Mucosa of gallbladder (tissue), 1 donor: ENCODE results near the gene NPFFR1. TPM values are rescaled to one million over a fixed set of nuclear protein-coding genes. Genes with fewer than 3 reads are reported as not detected.
A peak's percentile ranks its signal among the peaks of the same experiment; 100 is the strongest.
"Not testable (repeated sequence)": the region's sequence is repeated elsewhere in the genome, so short reads cannot be mapped to it uniquely, and the experiment has no call there.

Experiments used
- DNase-seq: peaks from one replicate; pipeline ENCODE4 v3.0.0-alpha.2; 2020; ENCODE audit warnings: low spot score
- total RNA-seq: library from RNA; stranded (reverse); gene quantifications from one replicate; pipeline ENCODE4 v1.2.1, GENCODE V29; 2021
- donor health status: DM: no; HTN: no; CAD: no.

NPFFR1 gene
- total RNA-seq, 1 donor from 2014 or later = 0.03 TPM

DNA sequence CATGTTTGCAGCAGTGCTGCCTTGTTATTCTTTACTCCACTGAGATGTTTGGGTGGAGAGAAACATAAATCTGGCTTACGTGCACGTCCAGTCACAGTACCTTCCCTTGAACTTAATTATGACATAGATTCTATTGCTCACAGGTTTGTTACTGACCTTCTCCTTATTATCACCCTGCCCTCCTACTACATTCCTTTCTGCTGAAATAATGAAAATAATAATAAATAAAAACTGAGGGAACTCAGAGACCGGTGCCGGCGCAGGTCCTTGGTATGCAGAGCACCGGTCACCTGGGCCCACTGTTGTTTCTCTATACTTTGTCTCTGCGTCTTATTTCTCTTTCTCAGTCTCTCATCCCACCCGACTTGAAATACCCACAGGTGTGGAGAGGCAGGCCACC, 26.0 kb downstream of the NPFFR1 start:
- not testable (repeated sequence) for DNase-seq

DNA sequence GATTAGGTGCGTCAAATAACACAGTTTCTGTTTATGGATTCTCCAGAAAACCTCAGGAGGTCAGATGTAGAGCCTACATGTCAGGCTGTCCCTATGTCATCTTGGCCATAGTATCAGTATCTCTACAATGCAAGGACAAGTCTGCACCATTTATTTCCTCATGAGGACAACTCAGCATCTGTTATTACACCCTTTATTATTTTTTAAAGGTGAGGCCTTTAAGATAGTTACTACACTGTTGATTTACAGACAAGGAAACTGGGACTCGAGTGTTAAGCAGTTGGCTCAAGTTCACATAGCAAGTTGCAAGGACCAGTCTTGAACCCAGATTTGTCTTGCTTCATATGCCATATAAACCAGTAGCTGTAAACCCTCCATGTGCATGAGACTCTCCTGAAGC, 27.3 kb downstream of the NPFFR1 start:
- DNase-seq = no peak

DNA sequence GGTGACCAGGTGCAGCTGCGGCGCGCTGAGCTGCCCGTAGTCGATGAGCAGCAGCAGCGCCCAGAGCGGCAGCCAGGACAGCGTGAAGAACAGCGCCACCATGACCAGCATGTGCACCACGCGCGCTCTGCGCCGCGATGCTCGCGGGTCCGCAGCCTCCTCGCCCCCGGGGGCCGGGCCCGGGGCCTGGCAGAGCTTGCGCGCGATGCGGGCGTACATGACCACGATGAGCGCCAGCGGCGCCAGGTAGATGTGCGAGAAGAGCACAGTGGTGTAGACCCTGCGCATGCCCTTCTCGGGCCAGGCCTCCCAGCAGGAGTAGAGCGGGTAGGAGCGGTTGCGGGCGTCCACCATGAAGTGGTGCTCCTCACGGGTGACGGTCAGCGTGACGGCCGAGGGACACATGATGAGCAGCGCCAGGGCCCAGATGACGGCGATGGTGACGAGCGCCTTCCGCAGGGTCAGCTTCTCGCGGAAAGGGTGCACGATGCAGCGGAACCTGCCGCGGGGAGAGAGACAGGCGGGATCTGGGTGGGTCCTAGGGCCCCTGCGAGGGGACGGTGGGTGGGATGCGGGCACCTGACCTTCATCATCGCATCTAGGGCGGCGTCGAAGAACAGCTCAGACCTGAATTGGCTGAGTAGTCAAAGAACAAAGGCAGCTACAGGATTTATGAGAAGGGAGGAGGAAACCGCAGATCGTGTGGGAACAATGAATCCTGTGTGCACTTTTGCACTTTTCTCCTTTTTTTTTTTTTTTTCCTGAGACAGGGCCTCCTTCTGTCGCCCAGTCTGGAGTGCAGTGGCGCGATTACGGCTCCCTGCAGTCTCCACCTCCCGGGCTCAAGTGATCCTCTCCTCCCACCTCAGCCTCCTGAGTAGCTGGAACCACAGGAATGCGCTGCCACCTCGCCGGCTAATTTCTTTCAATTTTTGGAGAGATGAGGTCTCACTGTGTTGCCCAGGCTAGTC, 28.2 kb downstream of the NPFFR1 start:
- no peak for DNase-seq

DNA sequence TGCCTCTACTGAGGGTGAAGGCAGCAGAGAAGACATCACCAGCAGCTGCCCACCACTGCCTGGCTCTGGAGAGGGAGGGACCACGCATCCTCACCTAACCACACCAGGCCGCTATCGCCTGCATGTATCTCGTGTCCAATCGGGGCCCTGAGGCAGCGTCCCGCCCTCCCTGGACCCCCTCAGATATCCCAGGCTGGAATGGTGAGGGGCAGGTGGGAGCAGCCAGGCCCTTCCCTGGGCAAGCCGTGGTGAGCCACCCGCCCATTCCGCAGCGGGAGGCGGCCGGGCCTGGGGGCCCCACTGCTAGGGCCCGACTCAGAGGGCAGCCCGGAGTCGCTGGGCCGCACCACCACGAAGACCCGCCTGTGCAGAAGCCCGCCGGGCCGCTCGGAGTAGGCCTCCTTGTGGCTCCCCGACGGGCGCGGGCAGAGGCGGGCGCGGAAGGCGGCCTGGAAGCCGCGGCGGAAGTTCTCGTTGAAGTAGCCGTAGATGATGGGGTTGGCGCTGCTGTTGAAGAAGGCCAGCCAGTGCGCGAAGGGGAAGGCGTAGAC, 29.0 kb downstream of the NPFFR1 start:
- DNase-seq = no peak

DNA sequence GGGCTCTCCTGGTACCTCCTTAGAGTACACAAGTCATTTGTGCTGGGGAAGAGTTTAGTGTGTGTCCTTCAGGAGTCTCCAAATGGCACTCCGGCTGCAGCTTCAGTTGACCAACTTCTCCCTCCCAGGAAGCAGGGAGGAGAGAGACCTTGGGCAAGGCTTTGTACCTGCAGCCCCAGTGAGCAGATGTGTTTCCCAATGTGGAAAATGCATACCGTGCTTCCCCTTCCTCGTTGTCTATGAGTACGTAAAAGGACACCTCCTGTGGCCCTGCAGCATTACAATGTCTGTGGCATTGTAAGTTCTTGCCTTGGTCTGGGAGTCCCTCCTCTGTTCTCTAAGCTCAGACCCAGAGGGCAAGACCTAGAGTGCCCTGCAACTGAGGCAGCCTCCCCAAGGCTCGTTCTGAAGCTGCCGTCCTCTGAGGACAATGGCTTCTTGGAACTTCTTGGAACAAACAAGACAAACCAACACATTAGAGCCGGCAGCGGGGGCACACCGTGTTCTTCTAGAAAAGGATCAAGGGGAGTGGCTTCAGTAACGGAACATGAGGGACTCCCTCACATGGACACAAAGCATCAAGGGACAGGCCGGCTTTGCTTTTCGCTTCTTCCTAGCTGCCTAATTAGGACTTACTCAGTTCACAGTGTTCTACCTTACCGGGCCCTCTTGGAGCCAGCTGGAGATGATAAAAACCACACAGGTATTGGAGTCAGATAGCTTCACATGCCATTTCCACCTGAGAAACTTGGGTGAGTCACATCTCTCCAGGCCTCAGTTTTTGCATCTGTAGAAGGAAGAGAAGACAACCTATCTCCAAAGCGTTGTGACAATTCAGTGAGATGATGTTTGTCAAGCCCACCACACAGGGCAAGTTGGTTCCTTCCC, 29.7 kb downstream of the NPFFR1 start:
- DNase-seq = no peak

DNA sequence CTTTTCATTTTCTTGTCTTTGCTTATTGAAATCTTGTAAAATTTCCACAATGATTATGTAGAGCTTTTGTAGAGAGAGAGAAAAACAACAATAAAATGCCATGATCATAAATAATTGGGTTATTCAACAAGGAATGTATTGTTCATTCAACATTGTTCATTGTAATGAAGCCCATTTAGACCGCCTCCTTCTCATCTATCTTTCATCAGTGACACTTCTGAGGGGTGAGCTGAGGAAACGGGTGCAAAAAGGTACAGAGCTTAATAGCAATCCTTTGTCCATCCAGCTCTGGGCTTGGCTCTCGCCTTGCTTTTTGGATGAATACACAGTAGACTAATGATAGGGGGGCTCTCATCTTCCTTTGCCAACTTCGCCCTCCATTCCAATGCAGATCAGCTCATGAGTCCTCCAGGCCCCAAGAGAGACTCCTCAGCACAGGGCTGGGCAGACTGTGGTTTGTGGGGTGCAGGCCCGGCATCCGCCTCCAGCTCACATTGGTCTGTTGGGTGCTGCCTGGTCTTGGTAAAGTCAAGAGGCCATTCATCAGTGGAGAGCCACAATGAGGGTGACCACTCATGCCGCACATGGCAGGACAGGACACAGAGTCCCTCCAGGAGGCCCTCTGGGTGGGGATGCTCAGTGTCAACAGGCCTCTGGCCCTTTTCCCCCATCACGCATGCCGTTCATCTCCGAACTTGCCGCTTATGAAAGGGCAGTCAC, 32.7 kb downstream of the NPFFR1 start:
- no peak for DNase-seq

DNA sequence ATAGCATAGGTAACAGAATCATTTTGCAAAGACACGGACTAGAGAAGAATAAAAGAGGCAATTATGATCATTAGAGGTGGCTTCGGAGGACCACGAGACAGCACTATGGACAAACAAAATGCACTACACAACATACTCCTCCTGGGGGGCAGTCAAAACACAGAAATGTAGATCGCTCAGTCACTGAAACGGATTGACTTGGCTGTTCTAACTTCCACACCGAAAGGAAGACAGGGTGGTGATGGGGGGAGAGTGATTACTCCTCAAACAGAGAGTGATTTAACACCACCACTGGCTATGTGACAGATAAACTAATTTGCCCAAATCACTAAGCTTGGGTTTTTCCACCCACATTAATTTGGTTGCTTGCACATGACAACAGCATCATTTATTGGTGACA, 36.4 kb downstream of the NPFFR1 start:
- DNase-seq = no peak

DNA sequence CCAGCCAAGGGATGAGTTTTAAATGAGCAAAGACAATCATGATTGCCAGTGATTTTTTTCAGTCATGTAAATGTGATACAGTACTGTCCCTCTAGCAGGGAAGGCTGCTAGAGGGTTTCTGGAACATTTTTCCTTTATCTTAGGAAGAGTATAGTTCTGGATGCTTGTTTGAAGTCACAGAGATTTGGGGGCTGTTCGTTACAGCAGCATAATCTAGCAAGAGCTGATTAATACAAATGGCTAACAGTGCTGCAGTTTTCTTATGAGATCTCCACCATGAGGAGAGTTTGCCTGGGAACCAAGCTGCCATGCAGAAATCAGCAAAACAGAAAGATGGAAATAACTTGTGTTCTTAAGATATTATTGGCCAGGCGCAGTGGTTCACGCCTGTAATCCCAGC, 42.7 kb downstream of the NPFFR1 start:
- DNase-seq = no peak

DNA sequence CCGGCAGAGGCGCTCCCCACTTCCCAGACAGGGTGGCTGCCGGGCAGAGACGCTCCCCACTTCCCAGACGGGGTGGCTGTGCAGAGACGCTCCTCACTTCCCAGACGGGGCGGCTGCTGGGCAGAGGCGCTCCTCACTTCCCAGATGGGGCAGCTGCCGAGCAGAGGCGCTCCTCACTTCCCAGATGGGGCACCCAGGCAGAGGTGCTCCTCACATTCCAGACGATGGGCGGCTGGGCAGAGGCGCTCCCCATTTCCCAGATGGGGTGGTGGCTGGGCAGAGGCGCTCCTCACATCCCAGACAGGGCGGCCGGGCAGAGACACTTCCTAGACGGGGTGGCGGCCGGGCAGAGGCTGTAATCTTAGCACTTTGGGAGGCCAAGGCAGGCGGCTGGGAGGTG, 43.8 kb downstream of the NPFFR1 start:
- not testable (repeated sequence) for DNase-seq

DNA sequence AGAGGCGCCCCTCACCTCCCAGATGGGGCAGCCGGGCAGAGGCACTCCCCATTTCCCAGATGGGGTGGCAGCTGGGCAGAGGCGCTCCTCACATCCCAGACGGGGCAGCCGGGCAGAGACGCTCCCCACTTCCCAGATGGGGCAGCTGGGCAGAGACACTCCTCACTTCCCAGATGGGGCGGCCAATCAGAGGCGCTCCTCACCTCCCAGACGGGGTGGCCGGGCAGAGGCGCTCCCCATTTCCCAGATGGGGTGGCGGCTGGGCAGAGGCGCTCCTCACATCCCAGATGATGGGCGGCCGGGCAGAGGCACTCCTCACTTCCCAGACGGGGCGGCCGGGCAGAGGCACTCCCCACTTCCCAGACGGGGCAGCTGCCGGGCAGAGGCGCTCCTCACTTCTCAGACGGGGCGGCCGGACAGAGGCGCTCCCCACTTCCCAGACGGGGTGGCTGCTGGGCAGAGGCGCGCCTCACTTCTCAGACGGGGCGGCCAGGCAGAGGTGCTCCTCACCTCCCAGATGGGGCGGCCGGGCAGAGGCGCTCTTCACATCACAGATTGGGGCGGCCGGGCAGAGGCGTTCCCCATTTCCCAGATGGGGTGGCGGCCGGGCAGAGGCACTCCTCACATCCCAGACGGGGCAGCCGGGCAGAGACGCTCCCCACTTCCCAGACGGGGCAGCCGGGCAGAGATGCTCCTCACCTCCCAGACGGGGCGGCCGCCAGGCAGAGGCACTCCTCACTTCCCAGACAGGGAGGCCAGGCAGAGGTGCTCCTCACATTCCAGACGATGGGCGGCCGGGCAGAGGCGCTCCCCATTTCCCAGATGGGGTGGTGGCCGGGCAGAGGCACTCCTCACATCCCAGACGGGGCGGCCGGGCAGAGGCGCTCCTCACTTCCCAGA, 44.5 kb downstream of the NPFFR1 start:
- DNase-seq = not testable (repeated sequence)

DNA sequence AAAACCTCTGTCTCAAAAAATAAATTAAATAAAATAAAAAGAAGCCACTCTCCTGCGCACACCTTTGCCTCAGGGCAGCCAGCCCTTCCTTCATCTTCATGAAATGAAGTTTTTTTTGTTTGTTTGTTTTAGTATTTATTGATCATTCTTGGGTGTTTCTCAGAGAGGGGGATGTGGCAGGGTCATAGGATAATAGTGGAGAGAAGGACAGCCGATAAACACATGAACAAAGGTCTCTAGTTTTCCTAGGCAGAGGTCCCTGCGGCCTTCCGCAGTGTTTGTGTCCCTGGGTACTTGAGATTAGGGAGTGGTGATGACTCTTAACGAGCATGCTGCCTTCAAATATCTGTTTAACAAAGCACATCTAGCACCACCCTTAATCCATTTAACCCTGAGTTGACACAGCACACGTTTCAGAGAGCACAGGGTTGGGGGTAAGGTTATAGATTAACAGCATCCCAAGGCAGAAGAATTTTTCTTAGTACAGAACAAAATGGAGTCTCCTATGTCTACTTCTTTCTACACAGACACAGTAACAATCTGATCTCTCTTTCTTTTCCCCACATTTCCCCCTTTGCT, 45.8 kb downstream of the NPFFR1 start:
- DNase-seq = not testable (repeated sequence)

DNA sequence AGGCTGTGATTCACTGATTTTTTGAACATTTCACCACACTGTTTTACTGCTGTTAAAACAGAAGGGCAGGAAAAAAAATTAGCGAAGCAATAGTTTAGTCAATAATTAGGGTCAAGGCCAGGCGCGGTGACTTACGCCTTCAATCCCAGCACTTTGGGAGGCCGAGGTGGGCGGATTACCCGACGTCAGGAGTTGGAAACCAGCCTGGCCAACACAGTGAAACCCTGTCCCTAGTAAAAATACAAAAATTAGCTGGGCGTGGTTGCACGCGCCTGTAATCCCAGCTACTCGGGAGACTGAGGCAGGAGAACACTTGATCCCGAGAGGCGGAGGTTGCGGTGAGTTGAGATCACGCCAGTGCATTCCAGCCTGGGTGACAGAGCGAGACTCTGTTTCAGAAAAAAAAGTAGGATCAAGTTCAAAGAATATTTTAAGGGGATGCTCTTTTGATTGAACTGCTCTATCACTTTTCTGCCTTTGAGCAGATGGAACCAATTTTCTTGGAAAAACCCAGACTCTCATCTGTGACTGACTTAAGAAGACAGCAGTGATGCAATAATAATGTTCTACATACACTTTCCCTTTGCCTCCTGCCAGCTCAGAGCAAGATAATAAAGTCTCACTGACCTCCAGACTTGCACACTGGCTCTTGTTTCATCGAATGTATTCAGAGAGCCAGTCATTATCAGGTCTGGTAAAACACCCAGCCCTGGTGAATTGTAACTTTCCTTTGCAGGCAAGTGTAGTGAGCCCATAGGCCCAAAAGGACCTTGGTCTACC, 48.9 kb downstream of the NPFFR1 start:
- no peak for DNase-seq

DNA sequence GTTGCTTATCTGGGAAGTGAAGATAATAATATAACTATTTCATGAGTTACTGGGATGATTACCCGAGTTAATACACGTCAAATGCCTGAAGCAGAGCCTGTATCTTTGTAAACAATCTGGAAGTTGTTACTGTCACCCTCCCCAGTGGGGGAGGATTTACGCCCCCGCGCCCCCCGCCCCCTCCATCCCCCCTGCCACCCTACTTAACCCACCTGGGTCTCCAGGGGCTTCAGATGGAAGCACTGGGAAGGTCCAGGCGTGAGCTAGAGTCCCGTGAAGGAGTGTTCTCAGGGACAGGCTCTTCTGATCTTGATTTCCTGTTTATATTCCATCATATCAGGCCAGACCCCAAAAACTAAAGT, 49.9 kb downstream of the NPFFR1 start:
- no peak for DNase-seq

DNA sequence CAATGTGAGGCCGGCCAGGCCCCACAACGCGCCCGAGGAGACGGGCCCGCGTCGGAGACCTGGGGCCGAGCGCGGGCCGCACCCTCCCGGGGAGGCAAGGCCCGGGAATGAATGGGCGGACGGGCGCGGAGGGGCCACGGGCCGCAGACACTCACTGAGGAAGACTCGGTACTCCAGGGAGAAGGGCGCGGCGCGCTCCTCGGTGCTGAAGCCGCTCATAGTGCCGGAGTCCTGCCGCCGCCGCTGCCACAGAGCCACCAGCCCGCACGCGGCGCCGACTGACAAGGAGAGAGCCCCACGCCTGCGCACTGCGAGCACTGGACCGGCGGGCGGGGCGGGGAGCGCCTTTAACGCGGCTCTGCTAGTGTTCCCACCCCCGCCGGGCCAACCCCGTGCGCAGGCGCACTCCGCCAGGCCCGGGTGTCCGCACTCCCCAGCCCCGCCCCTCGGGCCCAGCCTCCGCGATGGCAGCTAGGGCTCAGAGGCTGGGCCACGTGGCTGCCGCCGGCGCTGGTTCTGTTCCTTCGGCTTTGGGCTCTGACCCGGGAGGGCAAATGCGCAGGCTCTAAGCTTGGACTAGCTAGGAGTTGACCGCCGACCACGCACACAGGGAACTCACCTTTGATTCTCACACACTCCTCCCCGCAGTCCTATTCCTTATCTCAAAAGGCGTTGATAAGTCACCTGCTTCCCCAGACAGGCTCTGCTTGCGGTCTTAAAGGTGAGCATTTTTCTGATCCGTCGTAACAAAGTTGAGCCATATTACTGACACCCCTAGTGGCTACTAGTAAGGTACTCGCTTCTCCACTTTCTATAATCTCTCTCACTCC, 50.5 kb downstream of the NPFFR1 start, which contains the start of gene PPA1:
Gene PPA1 (minus strand): TSS at position 321 of the 830 bp plus-strand sequence. CDS start 102 bp downstream, at position 219.
- peak; percentile 98 for DNase-seq

DNA sequence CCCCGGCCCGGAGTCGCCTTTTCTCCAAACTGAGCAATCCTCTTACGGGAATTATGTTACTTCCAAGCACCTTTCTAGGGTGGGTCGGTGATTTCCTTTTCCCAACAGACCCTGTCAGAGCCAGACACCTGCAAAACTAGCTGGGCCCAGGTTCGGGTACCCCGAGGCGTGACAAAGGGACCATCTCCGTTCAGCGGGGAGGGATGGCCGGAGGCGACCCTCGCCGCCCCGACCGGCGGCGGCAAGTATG, 51.0 kb downstream of the NPFFR1 start:
- DNase-seq = no peak

DNA sequence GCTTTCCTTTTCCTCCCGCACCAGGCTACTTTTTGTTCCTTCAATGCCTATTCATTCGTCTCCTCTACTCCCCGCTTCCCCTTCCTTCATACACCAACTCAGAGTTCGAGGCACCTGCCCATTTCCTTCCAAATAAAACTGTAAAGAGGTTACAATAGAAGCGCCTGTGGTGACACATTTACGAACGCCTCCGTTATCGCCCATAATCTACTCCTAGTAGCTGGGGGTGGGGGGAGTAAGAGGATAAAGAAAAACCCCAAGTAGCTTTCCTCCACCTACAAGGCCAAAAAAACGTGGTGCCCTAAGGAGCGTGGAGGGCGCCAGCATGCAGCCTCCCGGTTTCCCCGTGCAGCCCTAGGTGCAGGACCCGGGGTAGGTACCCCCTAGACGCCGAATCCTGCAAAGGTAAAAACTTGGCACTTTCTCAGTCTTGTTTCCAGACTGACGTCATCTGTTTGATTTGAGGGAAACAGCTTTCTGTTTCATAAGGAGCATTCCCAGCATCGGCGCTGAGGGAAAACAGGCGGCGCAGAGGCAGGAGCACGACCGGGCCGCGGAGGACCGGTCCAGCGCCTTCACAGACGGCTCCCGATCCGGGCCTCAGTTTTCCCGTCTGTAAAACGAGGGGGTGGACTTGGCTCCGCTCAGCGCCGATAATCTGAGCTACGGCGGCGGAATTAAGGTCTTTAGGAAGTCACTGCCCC, 51.5 kb downstream of the NPFFR1 start:
- peak; percentile 56 for DNase-seq

DNA sequence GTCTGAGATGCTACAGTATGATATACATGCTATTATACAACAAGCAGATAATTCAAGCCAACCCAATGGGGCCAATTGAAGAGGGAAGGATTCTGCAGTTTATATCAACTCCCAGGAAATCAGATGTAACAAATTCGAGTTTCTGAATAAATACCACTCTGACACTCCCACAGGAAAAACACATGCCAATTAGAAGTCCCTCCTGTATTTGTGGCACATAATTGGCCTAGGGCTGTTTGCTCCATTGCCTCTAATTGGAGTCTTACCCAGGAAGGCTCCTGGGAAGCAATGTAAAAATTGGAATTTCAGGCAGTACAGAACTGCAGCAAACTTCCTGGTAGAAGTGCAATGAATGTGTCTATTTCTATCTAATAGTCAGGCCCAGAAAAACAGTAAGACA, 55.3 kb downstream of the NPFFR1 start:
- no peak for DNase-seq
